ENCODE data around the gene CHST6.
"Not testable (repeated sequence)": the region's sequence is repeated elsewhere in the genome, so short reads cannot be mapped to it uniquely, and the experiment has no call there.

Gene CHST6

DNA sequence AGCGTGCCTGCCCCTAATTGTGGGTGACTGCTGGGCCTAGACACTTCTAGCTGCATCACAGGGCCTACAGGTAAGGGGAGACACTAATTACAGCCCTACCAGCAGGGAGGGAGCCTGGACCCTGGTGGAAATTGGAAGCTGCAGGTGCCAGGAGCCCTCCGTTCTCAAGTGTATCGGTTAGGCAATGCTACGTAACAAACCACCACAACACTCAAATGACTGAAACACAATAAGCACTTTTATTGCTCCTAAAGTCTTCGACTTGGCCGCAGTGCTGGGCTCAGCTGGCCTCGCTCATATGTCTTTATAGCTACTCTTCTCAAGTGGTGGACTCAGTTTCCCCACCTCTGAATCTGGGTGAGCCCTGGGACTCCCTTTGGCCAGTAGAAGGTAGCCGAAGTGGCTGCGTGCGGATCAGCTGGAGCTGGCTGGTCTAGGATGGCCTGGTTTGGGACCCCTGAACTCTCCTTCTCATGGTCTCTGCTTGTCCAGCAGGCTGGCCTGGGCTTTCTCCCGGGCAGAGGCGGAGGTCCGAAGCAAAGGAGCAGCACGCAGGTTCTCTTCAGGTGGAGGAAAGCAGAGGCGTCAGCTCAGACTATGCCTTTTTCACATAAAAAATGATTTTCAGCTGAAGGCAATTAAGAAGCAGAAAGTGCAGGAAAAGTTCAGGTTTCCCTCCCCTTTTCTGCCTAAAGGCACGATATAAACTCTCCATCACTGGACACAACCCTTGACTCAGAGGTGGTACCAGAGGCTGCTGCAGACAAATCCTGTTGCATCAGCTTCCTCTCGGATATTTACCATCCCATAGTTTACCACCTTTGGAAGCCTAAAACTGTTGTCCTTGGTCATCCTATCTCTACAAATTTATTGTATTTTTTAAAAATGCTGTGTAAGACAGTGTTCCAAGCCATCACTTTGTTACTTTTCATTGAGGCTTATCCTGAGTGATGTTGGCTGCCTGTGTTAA, 22.0 kb downstream of the CHST6 start:
- DNase-seq, result no peak

DNA sequence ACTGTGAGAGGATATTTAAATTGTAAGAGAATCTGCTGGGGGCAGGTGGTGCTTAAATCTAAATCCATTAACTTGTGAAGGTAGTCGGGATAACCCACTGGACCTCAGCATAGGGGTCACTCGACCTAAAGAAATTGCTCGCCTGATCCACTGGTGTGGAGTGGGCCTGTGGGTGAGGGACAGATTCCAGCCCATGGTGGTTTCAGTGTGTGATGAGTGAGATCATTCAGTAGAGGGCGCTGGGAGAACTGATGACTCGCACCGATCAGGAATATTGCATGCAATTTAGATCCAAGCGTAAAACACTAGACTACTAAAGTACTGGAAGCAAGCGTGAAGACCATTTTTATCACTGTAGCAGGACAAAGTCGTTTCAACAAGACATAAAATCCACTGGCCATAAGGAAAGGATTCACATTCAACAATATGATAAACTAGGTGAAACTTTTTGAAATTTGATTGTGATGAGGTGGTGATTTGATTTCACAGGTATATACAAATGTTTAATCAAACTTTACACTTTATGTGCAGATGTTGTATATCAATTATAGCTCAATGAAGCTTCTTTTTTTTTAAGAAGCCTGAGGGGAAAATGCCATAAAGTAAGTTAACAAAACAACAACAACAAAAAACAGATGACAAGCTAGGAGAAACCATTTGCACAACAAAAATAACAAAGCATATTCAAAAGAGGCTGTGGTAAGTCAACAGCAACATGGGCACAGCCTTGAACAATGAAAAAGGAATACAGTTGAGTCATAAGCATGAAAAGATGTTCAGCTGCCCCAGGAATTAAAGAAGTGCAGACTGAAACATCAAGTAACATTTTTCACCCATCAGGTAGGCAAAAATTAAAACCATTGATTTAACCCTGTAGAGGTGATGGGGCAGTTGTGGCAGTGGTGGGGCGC, 23.3 kb downstream of the CHST6 start:
- no peak for DNase-seq

DNA sequence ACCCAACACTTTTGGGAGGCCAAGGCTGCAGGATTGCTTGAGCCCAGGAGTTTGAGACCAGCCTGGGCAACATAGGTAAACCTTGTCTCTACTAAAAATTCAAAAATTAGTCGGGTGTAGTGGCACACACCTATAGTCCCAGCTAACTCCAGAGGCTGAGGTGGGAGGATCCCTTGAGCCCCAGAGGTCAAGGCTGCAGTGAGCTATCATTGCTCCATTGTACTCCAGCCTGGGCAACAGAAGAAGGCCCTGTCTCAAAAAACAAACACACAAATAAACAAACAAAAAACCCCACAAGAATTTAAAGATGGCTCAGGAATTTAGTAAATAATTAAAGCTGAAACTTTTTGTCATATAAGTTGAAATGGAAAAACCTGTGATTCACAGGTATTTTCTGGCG, 28.5 kb downstream of the CHST6 start:
- DNase-seq, result no peak

DNA sequence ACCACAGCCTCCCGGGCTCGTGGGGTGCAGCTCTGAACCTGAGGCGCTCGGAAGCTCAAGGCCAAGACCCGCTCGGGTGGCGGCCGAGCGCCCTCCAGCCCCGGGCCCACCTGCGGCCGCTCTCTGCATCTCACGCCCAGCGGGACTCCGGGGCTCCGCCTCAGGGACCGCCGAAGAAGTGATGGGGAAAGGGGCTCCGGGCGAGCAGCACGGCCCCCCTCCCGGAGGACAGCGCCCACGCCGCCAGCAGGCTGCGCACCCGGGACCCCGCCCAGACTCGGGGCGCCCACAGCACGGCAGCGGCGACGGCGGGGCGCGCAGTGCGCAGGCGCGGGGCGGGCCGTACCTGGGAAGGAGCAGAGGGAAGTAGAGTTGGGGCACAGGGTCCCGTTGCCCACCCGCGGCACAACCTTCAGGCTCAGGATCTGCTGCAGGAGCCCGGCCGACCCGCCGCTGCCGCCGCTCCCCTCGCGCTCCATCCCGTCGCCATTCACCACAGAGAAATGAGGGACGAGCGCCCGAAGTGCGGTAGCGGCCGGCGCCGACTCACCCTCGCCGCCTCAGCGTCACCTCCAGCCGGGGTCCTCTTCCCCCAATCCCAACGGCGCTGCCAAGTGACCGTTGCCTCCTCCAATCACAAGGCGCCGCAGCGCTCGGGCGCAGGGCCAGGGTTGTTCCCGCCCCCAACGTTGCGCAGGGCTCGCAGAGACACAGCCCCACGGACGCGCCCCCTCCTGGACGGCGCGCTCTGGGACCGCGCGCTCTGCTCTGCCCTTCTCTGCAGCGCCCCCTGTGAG, 30.9 kb downstream of the CHST6 start, which contains the start of gene TMEM170A:
TMEM170A (minus strand) TSS at position 568 of the 797 bp plus-strand sequence; CDS start at position 479, 89 bp downstream.
- peak; percentile 89 for DNase-seq

DNA sequence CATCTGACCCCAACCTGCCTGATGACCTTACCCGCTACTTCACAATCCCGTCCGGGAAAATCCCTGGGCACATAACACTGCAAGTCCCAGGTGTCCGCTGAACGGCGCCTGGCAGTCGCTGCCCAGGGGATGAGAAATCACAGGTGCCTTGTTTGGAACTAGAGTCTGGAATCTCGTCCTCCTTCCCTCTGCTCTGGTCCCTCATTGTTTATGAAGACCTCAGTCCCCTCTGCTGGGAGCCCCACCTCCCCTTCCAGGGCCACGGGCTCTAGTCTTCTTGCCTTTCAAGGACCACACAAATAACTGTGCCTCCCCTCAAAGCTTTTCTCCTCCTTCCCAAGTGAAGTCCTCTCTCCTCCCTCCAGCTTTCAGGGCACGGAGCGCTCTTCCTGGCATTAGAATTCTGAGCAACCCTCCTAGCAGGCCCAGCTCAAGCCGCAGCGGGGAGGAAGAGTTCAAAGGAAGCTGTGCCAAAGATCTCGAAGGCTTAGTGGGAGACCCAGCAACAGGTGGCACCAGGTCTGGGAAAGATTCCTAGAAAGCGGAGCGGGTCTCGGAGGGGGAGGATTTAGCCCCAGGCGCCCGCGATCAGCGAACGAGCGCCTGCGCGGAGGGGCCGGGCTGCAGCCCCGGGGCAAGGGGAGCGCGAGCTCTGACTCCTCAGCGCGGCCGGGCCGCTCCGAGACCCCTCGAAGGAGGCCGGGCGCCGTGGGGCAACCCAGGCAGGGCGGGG, 31.7 kb downstream of the CHST6 start:
- DNase-seq, result not testable (repeated sequence)

GRCh38 chr16:75462806-75463205, 32.4 kb downstream of the CHST6 start:
- DNase-seq, result no peak

GRCh38 chr16:75461575-75461974, 33.7 kb downstream of the CHST6 start:
- no peak for DNase-seq

DNA sequence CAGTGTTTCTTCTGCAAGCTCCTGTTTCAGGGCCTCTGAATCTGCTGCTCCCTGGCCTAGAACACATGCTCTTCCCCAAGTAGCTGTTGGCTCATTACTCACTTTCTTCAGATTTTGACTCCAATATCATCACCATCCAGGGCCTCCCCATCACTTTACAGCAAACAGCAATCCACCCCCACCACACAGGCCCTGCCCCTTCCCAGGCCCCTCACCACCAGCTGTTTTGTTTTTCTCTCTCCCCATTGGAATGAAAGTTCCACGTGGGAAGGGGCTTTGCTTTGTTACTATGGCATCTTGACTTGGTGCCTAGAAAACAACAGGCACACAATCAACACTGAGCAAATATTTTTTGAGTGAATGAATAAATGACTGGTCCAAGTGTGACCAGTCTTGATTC, 34.8 kb downstream of the CHST6 start:
- DNase-seq, result no peak

DNA sequence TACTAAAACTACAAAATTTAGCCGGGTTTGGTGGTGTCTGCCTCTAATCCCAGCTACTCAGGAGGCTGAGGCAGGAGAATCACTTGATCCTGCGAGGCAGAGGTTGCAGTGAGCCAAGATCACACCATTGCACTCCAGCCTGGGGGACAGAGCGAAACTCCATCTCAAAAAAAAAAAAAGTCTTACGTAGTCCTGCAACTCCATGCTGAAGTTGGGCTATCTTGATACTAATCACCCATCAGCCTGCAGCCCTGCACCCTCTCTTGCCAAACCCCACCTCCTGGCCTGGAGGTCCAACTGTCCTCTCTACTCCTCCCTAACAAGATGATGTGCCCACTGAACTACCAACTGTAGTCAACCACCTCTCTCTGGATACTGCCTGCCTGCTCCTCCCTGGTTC, 35.5 kb downstream of the CHST6 start:
- no peak for DNase-seq

- DNase-seq, result no peak
Observed at GRCh38 chr16:75458439-75458838, 36.8 kb downstream of the CHST6 start.

GRCh38 chr16:75458029-75458428, 37.2 kb downstream of the CHST6 start:
- no peak for DNase-seq

DNA sequence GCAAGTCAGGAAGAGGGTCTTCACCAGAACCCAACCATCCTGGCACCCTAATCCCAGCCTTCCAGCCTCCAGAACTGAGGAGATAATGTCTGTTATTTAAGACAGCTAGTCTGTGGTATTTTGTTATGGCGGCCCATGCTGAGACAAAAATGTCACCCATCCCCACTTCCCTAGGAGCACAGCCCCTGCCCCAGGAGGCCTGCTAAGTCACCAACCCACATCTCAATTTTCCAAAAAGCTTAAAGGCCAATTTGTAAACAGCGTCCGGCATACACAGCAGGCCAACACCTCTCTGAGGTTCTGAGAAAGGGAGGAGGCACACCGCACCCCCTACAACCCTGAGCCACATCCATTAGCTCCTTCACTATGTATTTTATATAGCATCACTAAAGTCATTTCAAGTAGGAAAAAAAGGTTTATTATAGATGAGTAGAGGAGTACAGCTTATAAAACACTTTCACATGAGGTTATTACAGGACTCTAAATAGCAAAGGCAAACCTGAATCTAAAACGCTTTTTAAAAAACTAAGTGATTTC, 37.7 kb downstream of the CHST6 start:
- DNase-seq, result no peak

DNA sequence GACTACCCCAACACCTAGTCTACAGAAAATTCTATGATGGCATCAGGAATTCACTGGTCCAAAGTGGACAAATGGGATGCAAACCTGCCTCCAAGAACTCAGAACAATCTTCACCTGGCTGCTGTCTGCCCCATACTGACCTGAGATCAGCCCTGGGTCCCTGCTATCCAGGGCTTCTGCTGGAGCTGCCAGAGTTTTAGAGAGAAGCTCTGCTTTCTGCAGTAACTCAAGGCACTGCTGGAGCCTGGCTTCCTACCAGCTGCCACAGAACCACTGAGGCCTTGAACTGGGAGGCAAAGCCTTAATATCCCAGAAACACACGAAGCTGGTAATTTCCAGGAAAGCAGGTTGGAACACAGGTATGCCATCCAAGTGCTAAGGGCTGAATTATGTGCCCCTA, 38.3 kb downstream of the CHST6 start:
- no peak for DNase-seq

- DNase-seq, result not testable (repeated sequence)
Observed at GRCh38 chr16:75456486-75456885, 38.8 kb downstream of the CHST6 start.

- DNase-seq, result no peak
Observed at GRCh38 chr16:75455677-75456076, 39.6 kb downstream of the CHST6 start.

DNA sequence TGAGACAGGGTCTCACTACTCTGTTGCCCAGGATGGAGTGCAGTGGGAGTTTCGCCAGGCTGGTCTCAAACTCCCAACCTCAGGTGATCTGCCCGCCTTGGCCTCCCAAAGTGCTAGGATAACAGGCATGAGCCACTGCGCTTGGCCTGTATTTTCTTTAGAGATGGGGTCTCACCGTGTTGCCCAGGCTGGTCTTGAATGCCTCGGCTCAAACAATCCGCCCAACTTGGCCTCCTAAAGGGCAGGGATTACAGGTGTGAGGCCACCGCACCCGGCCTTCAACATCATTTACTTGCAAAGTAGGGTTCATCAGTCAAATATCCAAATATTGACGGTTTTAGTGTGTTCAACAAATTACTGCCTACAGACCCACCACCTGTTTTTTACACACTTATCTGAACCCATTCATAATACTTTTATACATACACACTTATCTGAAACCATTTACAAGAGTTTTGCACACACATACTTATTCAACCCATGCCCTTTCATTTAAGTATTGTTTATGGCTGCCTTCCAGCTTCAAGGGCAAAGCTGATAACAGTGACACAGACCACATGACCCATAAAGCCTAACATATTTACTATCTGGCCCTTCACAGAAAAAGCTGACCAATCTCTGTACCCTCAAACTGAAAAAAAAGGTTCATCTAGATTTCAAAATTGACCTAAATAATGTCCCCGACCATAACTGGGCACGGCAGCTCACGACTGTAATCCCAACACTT, 42.6 kb downstream of the CHST6 start:
- no peak for DNase-seq

GRCh38 chr16:75446416-75446815, 48.8 kb downstream of the CHST6 start:
- no peak for DNase-seq

DNA sequence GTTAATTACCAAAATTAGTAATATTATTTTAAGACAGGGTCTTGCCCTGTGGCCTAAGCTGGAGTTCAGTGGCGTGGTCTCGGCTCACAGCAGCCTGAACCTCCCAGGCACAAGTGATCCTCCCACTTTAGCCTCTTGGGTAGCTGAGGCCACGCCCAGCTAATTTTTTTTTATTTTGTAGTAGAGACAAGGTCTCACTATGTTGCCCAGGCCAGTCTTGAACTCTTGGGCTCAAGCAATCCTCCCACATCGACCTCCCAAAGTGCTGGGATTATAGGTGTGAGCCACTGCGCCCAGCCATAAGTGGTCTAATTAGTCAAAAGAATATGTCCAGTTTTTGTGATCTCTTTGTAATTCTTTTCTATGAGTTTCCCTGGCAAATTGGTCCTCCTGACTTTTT, 49.9 kb downstream of the CHST6 start:
- DNase-seq, result no peak

GRCh38 chr16:75443298-75443697, 51.9 kb downstream of the CHST6 start:
- no peak for DNase-seq

DNA sequence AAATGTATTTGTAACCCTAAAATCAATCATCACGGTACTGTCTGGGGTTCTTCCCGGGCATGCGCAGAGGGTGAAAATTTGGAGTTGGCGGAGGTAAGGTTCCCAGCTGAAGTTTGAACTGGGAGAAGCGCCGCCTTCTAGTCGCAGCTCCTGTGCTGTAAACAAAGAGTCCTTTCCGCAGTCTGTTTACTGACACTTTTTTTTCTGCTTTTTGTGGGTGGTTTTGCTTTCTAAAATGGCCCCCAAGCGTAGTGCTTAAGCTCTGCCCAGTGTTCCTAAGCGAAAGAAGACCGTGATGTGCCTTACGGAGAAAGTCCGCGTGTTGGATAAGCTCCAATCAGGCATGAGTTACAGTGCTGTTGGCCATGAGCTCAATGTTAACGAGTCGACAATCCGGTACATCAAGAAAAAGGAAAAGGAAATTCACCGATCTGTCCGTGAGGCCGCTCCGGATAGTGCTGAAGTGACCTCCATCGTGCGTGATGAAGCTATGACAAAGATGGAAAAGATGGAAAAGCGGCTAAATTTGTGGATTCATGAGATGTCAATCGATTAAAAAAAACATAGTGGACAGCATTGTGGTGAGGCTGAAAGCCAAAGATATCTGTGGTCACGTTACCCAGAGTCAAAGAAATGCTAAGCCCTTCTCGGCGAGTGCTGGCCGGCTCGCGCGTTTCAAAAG, 61.4 kb downstream of the CHST6 start:
- peak; percentile 70 for DNase-seq
